Activated naive CD8-positive, alpha-beta T cell treated with anti-CD3 and anti-CD28 coated beads, Interleukin-2, amount 50 U/mL, for 16 hours (primary cell): Measurements from ENCODE around the gene MCOLN2.
A peak's percentile ranks its signal among the peaks of the same experiment; 100 is the strongest.

ENCODE experiments used
- DNase-seq: peaks from one replicate; pipeline ENCODE4 v3.0.0-alpha.2; 2020; ENCODE audit warnings: low read depth, low spot score

Gene MCOLN2

GRCh38 chr1:84985365-84985764, 11.5 kb downstream of the MCOLN2 start:
- DNase-seq, result no peak

GRCh38 chr1:84982395-84982794, 14.5 kb downstream of the MCOLN2 start:
- DNase-seq, result no peak

GRCh38 chr1:84975035-84975434, 21.9 kb downstream of the MCOLN2 start:
- no peak for DNase-seq

- DNase-seq, result no peak
These were observed 23.2 kb downstream of the MCOLN2 start for GRCh38 chr1:84973498-84974334.

GRCh38 chr1:84972377-84972987, 24.4 kb downstream of the MCOLN2 start:
- DNase-seq, result no peak

- DNase-seq, result no peak
These were observed 25.0 kb downstream of the MCOLN2 start for GRCh38 chr1:84971957-84972356.

GRCh38 chr1:84969489-84970250, 27.2 kb downstream of the MCOLN2 start:
- DNase-seq, result no peak

GRCh38 chr1:84968865-84969264, 28.0 kb downstream of the MCOLN2 start:
- DNase-seq, result no peak

- no peak for DNase-seq
These were observed 28.8 kb downstream of the MCOLN2 start for GRCh38 chr1:84968101-84968500.

GRCh38 chr1:84967666-84968065, 29.2 kb downstream of the MCOLN2 start:
- no peak for DNase-seq

GRCh38 chr1:84963021-84963420, 33.9 kb downstream of the MCOLN2 start:
- DNase-seq, result no peak

- no peak for DNase-seq
These were observed 35.6 kb downstream of the MCOLN2 start for GRCh38 chr1:84961316-84961715.

- no peak for DNase-seq
These were observed 36.5 kb downstream of the MCOLN2 start for GRCh38 chr1:84960371-84960770.

GRCh38 chr1:84959294-84959693, 37.6 kb downstream of the MCOLN2 start:
- no peak for DNase-seq

- DNase-seq, result no peak
These were observed 38.9 kb downstream of the MCOLN2 start for GRCh38 chr1:84957966-84958365.

GRCh38 chr1:84956655-84957054, 40.3 kb downstream of the MCOLN2 start:
- DNase-seq, result no peak

GRCh38 chr1:84956097-84956496, 40.8 kb downstream of the MCOLN2 start:
- no peak for DNase-seq

- DNase-seq, result no peak
These were observed 47.2 kb downstream of the MCOLN2 start for GRCh38 chr1:84949664-84950063.

- DNase-seq, result no peak
These were observed 49.1 kb downstream of the MCOLN2 start for GRCh38 chr1:84947536-84948410.

GRCh38 chr1:84946631-84947030, 50.3 kb downstream of the MCOLN2 start:
- DNase-seq, result no peak

GRCh38 chr1:84944767-84945486, 52.0 kb downstream of the MCOLN2 start:
- DNase-seq, result peak; percentile 54
